ENCODE results near the gene SMYD3.

The SMYD3 gene

GRCh38 chr1:246444617-246445016 lies 62.5 kb downstream of the SMYD3 start:
- Histone ChIP-seq H3K27me3 (no peaks in the 10 kb centered on the region), H3K36me3 (no peaks in the 10 kb centered on the region), H3K4me3 (ENCODE audit: low read depth, low read length) (no peak overlapping the region), H3K9me3 (no peaks in the 10 kb centered on the region), H3K4me1 (peaks cover 6% of the 10 kb centered on the region)
- no peak for TF ChIP-seq CTCF (IDR thresholded peaks at IDR 0.05; ENCODE audit: low read depth, low read length)
- DNase-seq, result no peak

GRCh38 chr1:246437961-246438360 lies 69.1 kb downstream of the SMYD3 start:
- no peaks in the 10 kb centered on the region for H3K4me1 ChIP-seq
- H3K9me3 ChIP-seq, result no peaks in the 10 kb centered on the region
- no peak overlapping the region for H3K4me3 ChIP-seq (ENCODE audit: low read depth, low read length)
- no peaks in the 10 kb centered on the region for H3K36me3 ChIP-seq
- H3K27me3 ChIP-seq, result no peaks in the 10 kb centered on the region
- no peak for DNase-seq
- TF ChIP-seq CTCF (IDR thresholded peaks at IDR 0.05; ENCODE audit: low read depth, low read length), result no peak

GRCh38 chr1:246435421-246436041 lies 71.5 kb downstream of the SMYD3 start:
- TF ChIP-seq CTCF (IDR thresholded peaks at IDR 0.05; ENCODE audit: low read depth, low read length), result no peak
- Histone ChIP-seq H3K4me1 (no peaks in the 10 kb centered on the region), H3K36me3 (no peaks in the 10 kb centered on the region), H3K4me3 (ENCODE audit: low read depth, low read length) (no peak overlapping the region), H3K27me3 (no peaks in the 10 kb centered on the region), H3K9me3 (no peaks in the 10 kb centered on the region)
- no peak for DNase-seq

GRCh38 chr1:246434335-246434734 lies 72.7 kb downstream of the SMYD3 start:
- no peak for TF ChIP-seq CTCF (IDR thresholded peaks at IDR 0.05; ENCODE audit: low read depth, low read length)

GRCh38 chr1:246428542-246429308 lies 78.4 kb downstream of the SMYD3 start:
- H3K9me3 ChIP-seq, result no peaks in the 10 kb centered on the region
- no peaks in the 10 kb centered on the region; the same call in 1 of the 2 replicates for H3K4me1 ChIP-seq
- no peak for TF ChIP-seq CTCF (IDR thresholded peaks at IDR 0.05; ENCODE audit: low read depth, low read length)
- no peak overlapping the region for H3K4me3 ChIP-seq (ENCODE audit: low read depth, low read length)
- no peaks in the 10 kb centered on the region for H3K27me3 ChIP-seq
- DNase-seq, result no peak
- no peaks in the 10 kb centered on the region for H3K36me3 ChIP-seq

More at GRCh38 chr1:246434335-246434734, 72.7 kb downstream of the SMYD3 start:
- H3K4me1 ChIP-seq, result no peaks in the 10 kb centered on the region; the same call in 1 of the 2 replicates
- DNase-seq, result no peak
- no peak overlapping the region for H3K4me3 ChIP-seq (ENCODE audit: low read depth, low read length)
- no peaks in the 10 kb centered on the region for H3K36me3 ChIP-seq
- H3K27me3 ChIP-seq, result no peaks in the 10 kb centered on the region
- no peaks in the 10 kb centered on the region for H3K9me3 ChIP-seq

- H3K9me3 ChIP-seq, result no peaks in the 10 kb centered on the region
- H3K27me3 ChIP-seq, result no peaks in the 10 kb centered on the region
- H3K4me1 ChIP-seq, result no peaks in the 10 kb centered on the region; the same call in 1 of the 2 replicates
- no peaks in the 10 kb centered on the region for H3K36me3 ChIP-seq
- H3K4me3 ChIP-seq (ENCODE audit: low read depth, low read length), result no peak overlapping the region
- no peak for TF ChIP-seq CTCF (IDR thresholded peaks at IDR 0.05; ENCODE audit: low read depth, low read length)
- no peak for DNase-seq
These were observed 79.5 kb downstream of the SMYD3 start for GRCh38 chr1:246427611-246428010.
